ENCODE data around the gene SH3BGRL3. TPM values are rescaled to one million over a fixed set of nuclear protein-coding genes. Genes with fewer than 3 reads are reported as not detected.
"Not testable (repeated sequence)": the region's sequence is repeated elsewhere in the genome, so short reads cannot be mapped to it uniquely, and the experiment has no call there.

Gene SH3BGRL3
- total and polyA plus RNA-seq, 5 experiments from 2014 or later, result 250 to 925 (median 805) TPM

GRCh38 chr1:26322042-26322331 is 42.1 kb downstream of the SH3BGRL3 start:
- Mint-ChIP-seq H3K36me3 (peaks cover 8 to 59% (median 16%) of the 10 kb centered on the region in 3 donors), H3K4me3 (peak overlapping the region in 5 of 10 donors; percentile 19 to 98 (median 38)), H3K27ac (peak overlapping the region in 7 of 10 donors; percentile 24 to 98 (median 90)), H3K4me1 (peaks cover 28 to 65% (median 59%) of the 10 kb centered on the region in 4 donors), H3K27me3 (no peaks in the 10 kb centered on the region), H3K9me3 (no peaks in the 10 kb centered on the region)
- ATAC-seq (no peak), DNase-seq (no peak)
- POLR2A ChIA-PET, result interaction anchor here (0.6 to 28.3 kb wide), 19 partner anchors 9 to 95 kb away, joined by 3 to 2161 read pairs (median 6); partner anchors contain the start of genes CEP85, SH3BGRL3 and UBXN11

- POLR2A ChIA-PET, result interaction anchor here (1.1 to 28.3 kb wide), 6 partner anchors 15 to 89 kb away, joined by 5 to 2161 read pairs (median 18); partner anchors contain the start of genes CEP85, SH3BGRL3 and UBXN11
- peak overlapping the region in 9 of 10 donors; percentile 60 to 91 (median 81) for H3K27ac Mint-ChIP-seq
- H3K36me3 Mint-ChIP-seq, result peaks cover 8 to 54% (median 16%) of the 10 kb centered on the region in 3 donors
- ATAC-seq (no peak), DNase-seq (no peak)
- H3K4me1 Mint-ChIP-seq, result peaks cover 22 to 54% (median 49%) of the 10 kb centered on the region in 4 donors
- no peaks in the 10 kb centered on the region for H3K27me3 Mint-ChIP-seq
- no peaks in the 10 kb centered on the region for H3K9me3 Mint-ChIP-seq
- peak overlapping the region in 3 of 10 donors; percentile 6 to 79 (median 59) for H3K4me3 Mint-ChIP-seq
Measured at GRCh38 chr1:26323382-26323781, 43.5 kb downstream of the SH3BGRL3 start.

GRCh38 chr1:26324550-26324949 is 44.7 kb downstream of the SH3BGRL3 start:
- no peaks in the 10 kb centered on the region for H3K27me3 Mint-ChIP-seq
- POLR2A ChIA-PET, result interaction anchor here (28.3 kb wide), 1 partner anchor 36 kb away, joined by 2161 read pairs; the partner anchor contains the start of gene SH3BGRL3

GRCh38 chr1:26327956-26328362 is 48.1 kb downstream of the SH3BGRL3 start:
- Mint-ChIP-seq H3K4me1 (peaks cover 3 to 17% (median 16%) of the 10 kb centered on the region in 4 donors), H3K27ac (no peak overlapping the region), H3K4me3 (no peak overlapping the region), H3K9me3 (no peaks in the 10 kb centered on the region), H3K36me3 (peaks cover 0 to 14% (median 0%) of the 10 kb centered on the region in 3 donors), H3K27me3 (no peaks in the 10 kb centered on the region)
- ATAC-seq (no peak), DNase-seq (no peak)
- POLR2A ChIA-PET, result interaction anchor here (0.8 to 28.3 kb wide), 9 partner anchors 10 to 189 kb away, joined by 3 to 2161 read pairs (median 4); partner anchors contain the start of genes CD52 and SH3BGRL3

More at GRCh38 chr1:26324550-26324949, 44.7 kb downstream of the SH3BGRL3 start:
- DNase-seq (no peak), ATAC-seq (no peak)
- Mint-ChIP-seq H3K4me1 (peaks cover 20 to 50% (median 45%) of the 10 kb centered on the region in 4 donors), H3K27ac (peak overlapping the region in 9 of 10 donors; percentile 33 to 91 (median 60)), H3K4me3 (no peak overlapping the region), H3K9me3 (no peaks in the 10 kb centered on the region), H3K36me3 (peaks cover 8 to 43% (median 10%) of the 10 kb centered on the region in 3 donors)

GRCh38 chr1:26328597-26328996 is 48.7 kb downstream of the SH3BGRL3 start:
- H3K36me3 Mint-ChIP-seq, result peaks cover 0 to 8% (median 0%) of the 10 kb centered on the region in 3 donors
- H3K9me3 Mint-ChIP-seq, result no peaks in the 10 kb centered on the region
- H3K27ac Mint-ChIP-seq, result peak overlapping the region in 1 of 10 donors; percentile 12
- no peak for DNase-seq
- H3K4me3 Mint-ChIP-seq, result no peak overlapping the region
- no peaks in the 10 kb centered on the region for H3K27me3 Mint-ChIP-seq
- peaks cover 2 to 10% (median 10%) of the 10 kb centered on the region in 4 donors for H3K4me1 Mint-ChIP-seq
- ATAC-seq, result no peak
- POLR2A ChIA-PET, result interaction anchor here (1.0 to 28.3 kb wide), 7 partner anchors 10 to 190 kb away, joined by 3 to 2161 read pairs (median 5); partner anchors contain the start of genes CD52 and SH3BGRL3

GRCh38 chr1:26329380-26329779 is 49.5 kb downstream of the SH3BGRL3 start:
- not testable (repeated sequence) for H3K27me3 Mint-ChIP-seq, H3K9me3 Mint-ChIP-seq, ATAC-seq, DNase-seq, H3K4me1 Mint-ChIP-seq, H3K36me3 Mint-ChIP-seq, H3K4me3 Mint-ChIP-seq, H3K27ac Mint-ChIP-seq
- POLR2A ChIA-PET, result interaction anchor here (1.1 to 28.3 kb wide), 4 partner anchors 11 to 49 kb away, joined by 4 to 2161 read pairs (median 10); partner anchors contain the start of genes CD52 and SH3BGRL3

- DNase-seq (no peak), ATAC-seq (no peak)
- no peak overlapping the region for H3K27ac Mint-ChIP-seq
- POLR2A ChIA-PET, result interaction anchor here (0.6 to 28.3 kb wide), 4 partner anchors 9 to 60 kb away, joined by 3 to 2161 read pairs (median 11); partner anchors contain the start of gene SH3BGRL3
- no peaks in the 10 kb centered on the region for H3K9me3 Mint-ChIP-seq
- H3K27me3 Mint-ChIP-seq, result no peaks in the 10 kb centered on the region
- no peaks in the 10 kb centered on the region for H3K36me3 Mint-ChIP-seq
- peaks cover 0 to 6% (median 3%) of the 10 kb centered on the region in 4 donors for H3K4me1 Mint-ChIP-seq
- H3K4me3 Mint-ChIP-seq, result no peak overlapping the region
Measured at GRCh38 chr1:26330276-26330675, 50.4 kb downstream of the SH3BGRL3 start.

Other genes with a start within 250 kb of the SH3BGRL3 start
- gene SLC30A2, start 234.0 kb upstream of the SH3BGRL3 start, total RNA-seq, result not detected
- under 1 TPM in 1 of 3 donors, not detected in 2; 0.16 TPM for gene SLC30A2, start 234.0 kb upstream of the SH3BGRL3 start, polyA plus RNA-seq
- gene TRIM63, start 212.5 kb upstream of the SH3BGRL3 start, total RNA-seq, result not detected
- not detected for gene TRIM63, start 212.5 kb upstream of the SH3BGRL3 start, polyA plus RNA-seq
- gene PDIK1L, start 168.3 kb upstream of the SH3BGRL3 start, total RNA-seq, result 10 to 100 TPM; 23.1 to 23.5 TPM
- gene PDIK1L, start 168.3 kb upstream of the SH3BGRL3 start, polyA plus RNA-seq, result 1 to 10 TPM; 3.5 to 5.1 (median 3.7) TPM
- not detected for gene FAM110D, start 121.0 kb upstream of the SH3BGRL3 start, total RNA-seq
- gene FAM110D, start 121.0 kb upstream of the SH3BGRL3 start, polyA plus RNA-seq, result not detected
- gene C1orf232, start 111.1 kb upstream of the SH3BGRL3 start, total RNA-seq, result not detected
- gene C1orf232, start 111.1 kb upstream of the SH3BGRL3 start, polyA plus RNA-seq, result not detected
- 10 to 100 TPM; 10.4 to 13.1 TPM for gene ZNF593, start 110.2 kb upstream of the SH3BGRL3 start, total RNA-seq
- 10 to 100 TPM; 23.4 to 26.0 (median 24.7) TPM for gene ZNF593, start 110.2 kb upstream of the SH3BGRL3 start, polyA plus RNA-seq
- gene ZNF593OS, start 108.3 kb upstream of the SH3BGRL3 start, total RNA-seq, result not detected
- 1 to 10 TPM in 1 of 3 donors, under 1 TPM in 2; 0.25 to 2.1 (median 0.51) TPM for gene ZNF593OS, start 108.3 kb upstream of the SH3BGRL3 start, polyA plus RNA-seq
- 1 to 10 TPM; 2.4 to 3.6 TPM for gene CNKSR1, start 102.6 kb upstream of the SH3BGRL3 start, total RNA-seq
- gene CNKSR1, start 102.6 kb upstream of the SH3BGRL3 start, polyA plus RNA-seq, result under 1 TPM in 1 of 3 donors, not detected in 2; 0.68 TPM
- not detected for gene CATSPER4, start 89.5 kb upstream of the SH3BGRL3 start, total RNA-seq
- gene CATSPER4, start 89.5 kb upstream of the SH3BGRL3 start, polyA plus RNA-seq, result not detected
- gene CEP85, start 45.9 kb upstream of the SH3BGRL3 start, total RNA-seq, result 10 to 100 TPM; 18.8 to 21.9 TPM
- gene CEP85, start 45.9 kb upstream of the SH3BGRL3 start, polyA plus RNA-seq, result 1 to 10 TPM; 3.9 to 9.8 (median 5.1) TPM
- 100 to 1,000 TPM; 121 to 129 TPM for gene UBXN11, start 26.6 kb downstream of the SH3BGRL3 start, total RNA-seq
- gene UBXN11, start 26.6 kb downstream of the SH3BGRL3 start, polyA plus RNA-seq, result 10 to 100 TPM in 2 of 3 donors, 1 to 10 TPM in 1; 9.1 to 14.7 (median 12.4) TPM
- gene CD52, start 37.9 kb downstream of the SH3BGRL3 start, total RNA-seq, result 100 to 1,000 TPM; 772 to 847 TPM
- gene CD52, start 37.9 kb downstream of the SH3BGRL3 start, polyA plus RNA-seq, result 1,000 to 10,000 TPM; 6,330 to 6,863 (median 6,804) TPM
- under 1 TPM; 0.74 to 0.75 TPM for gene CRYBG2, start 74.0 kb downstream of the SH3BGRL3 start, total RNA-seq
- gene CRYBG2, start 74.0 kb downstream of the SH3BGRL3 start, polyA plus RNA-seq, result under 1 TPM in 2 of 3 donors, not detected in 1; 0.07 to 0.55 TPM
- gene ZNF683, start 92.7 kb downstream of the SH3BGRL3 start, total RNA-seq, result 1 to 10 TPM; 2.1 to 2.4 TPM
- gene ZNF683, start 92.7 kb downstream of the SH3BGRL3 start, polyA plus RNA-seq, result 1 to 10 TPM in 2 of 3 donors, under 1 TPM in 1; 0.42 to 6.3 (median 3.1) TPM
- gene LIN28A, start 130.7 kb downstream of the SH3BGRL3 start, total RNA-seq, result not detected
- gene LIN28A, start 130.7 kb downstream of the SH3BGRL3 start, polyA plus RNA-seq, result not detected
- gene DHDDS, start 152.2 kb downstream of the SH3BGRL3 start, total RNA-seq, result 10 to 100 TPM; 35.5 to 36.5 TPM
- gene DHDDS, start 152.2 kb downstream of the SH3BGRL3 start, polyA plus RNA-seq, result 10 to 100 TPM; 15.1 to 20.7 (median 18.6) TPM
- gene HMGN2, start 192.4 kb downstream of the SH3BGRL3 start, total RNA-seq, result 100 to 1,000 TPM; 382 TPM
- 100 to 1,000 TPM; 634 to 759 (median 709) TPM for gene HMGN2, start 192.4 kb downstream of the SH3BGRL3 start, polyA plus RNA-seq
- 10 to 100 TPM; 95.2 to 97.0 TPM for gene RPS6KA1, start 249.7 kb downstream of the SH3BGRL3 start, total RNA-seq
- gene RPS6KA1, start 249.7 kb downstream of the SH3BGRL3 start, polyA plus RNA-seq, result 100 to 1,000 TPM; 125 to 137 (median 125) TPM

Data from naive thymus-derived CD8-positive, alpha-beta T cell (primary cell).